PFSK-1 (cell line): ENCODE measurements around the gene TRIM16.

Source experiments
- FOXP2 ChIP-seq: optimal IDR thresholded peaks from 2 replicates; pipeline ENCODE3; 2011; ENCODE audit warnings: borderline replicate concordance, control low read depth, inconsistent platforms; ENCODE audit not compliant: insufficient read depth; ENCODE audit errors: extremely low read length, extremely low read depth
- POLR2AphosphoS5 ChIP-seq: IDR thresholded peaks from 2 replicates; pipeline ENCODE4 v1.6.1; 2012; ENCODE audit warnings: low read depth, mild to moderate bottlenecking, control low read depth, low read length, moderate library complexity
- SIN3A ChIP-seq: IDR thresholded peaks from 2 replicates; pipeline ENCODE4 v1.6.1; 2012; ENCODE audit warnings: mild to moderate bottlenecking, low read length, moderate library complexity, borderline replicate concordance; ENCODE audit not compliant: insufficient read depth
- TAF1 ChIP-seq: IDR thresholded peaks from 2 replicates; pipeline ENCODE4 v1.6.1; 2012; ENCODE audit warnings: low read length, control low read depth, borderline replicate concordance; ENCODE audit not compliant: insufficient read depth
- TF ChIP-seq, protein P1 (sequence below), 2 experiments: IDR thresholded peaks; 2 replicates each; pipeline versions ENCODE4 v1.6.1 to v1.8.0; 2011 to 2012; ENCODE audit warnings: low read depth in 2 of 2, low read length in 2 of 2, control low read depth in 1 of 2, inconsistent platforms in 1 of 2, mild to moderate bottlenecking in 1 of 2, moderate library complexity in 1 of 2; ENCODE audit not compliant: insufficient read depth in 1 of 2

TRIM16 gene

DNA sequence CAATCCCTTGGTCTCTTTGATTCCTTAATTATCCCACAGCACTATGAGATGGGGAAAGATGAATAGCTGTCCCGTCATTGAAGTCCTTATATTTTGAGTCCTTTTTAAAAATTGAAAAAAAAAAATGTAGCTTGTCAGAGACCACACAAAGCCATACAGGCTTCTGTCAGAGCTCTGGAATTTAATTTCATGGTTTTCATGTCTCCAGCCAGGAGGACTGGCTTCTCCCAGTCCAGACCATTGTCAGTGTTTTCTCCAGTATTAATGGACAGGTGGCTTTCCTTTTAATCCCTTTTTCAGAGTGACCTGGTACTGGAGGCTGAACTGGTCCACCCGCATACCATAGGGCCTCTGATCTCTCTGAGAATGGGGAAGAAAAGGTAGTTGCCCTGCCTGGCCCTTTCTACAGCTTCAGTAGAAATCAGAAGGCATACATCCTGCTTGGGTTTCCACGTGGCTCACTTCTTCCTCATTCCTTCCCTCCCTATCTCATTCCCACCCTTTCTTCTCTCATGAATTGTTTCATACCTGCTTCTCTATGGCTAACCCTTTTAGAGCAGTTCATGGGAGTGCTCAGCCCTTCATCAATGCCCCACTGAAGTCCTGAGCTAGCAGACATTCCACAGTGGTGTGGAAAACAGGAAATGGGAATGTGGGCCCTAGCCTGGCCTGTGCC, 29.1 kb downstream of the TRIM16 start:
- TF ChIP-seq TAF1 (no peak), POLR2AphosphoS5 (no peak), FOXP2 (no peak), SIN3A (no peak)
- TF ChIP-seq, protein P1, sequence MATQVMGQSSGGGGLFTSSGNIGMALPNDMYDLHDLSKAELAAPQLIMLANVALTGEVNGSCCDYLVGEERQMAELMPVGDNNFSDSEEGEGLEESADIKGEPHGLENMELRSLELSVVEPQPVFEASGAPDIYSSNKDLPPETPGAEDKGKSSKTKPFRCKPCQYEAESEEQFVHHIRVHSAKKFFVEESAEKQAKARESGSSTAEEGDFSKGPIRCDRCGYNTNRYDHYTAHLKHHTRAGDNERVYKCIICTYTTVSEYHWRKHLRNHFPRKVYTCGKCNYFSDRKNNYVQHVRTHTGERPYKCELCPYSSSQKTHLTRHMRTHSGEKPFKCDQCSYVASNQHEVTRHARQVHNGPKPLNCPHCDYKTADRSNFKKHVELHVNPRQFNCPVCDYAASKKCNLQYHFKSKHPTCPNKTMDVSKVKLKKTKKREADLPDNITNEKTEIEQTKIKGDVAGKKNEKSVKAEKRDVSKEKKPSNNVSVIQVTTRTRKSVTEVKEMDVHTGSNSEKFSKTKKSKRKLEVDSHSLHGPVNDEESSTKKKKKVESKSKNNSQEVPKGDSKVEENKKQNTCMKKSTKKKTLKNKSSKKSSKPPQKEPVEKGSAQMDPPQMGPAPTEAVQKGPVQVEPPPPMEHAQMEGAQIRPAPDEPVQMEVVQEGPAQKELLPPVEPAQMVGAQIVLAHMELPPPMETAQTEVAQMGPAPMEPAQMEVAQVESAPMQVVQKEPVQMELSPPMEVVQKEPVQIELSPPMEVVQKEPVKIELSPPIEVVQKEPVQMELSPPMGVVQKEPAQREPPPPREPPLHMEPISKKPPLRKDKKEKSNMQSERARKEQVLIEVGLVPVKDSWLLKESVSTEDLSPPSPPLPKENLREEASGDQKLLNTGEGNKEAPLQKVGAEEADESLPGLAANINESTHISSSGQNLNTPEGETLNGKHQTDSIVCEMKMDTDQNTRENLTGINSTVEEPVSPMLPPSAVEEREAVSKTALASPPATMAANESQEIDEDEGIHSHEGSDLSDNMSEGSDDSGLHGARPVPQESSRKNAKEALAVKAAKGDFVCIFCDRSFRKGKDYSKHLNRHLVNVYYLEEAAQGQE (IDR thresholded peaks at IDR 0.05; ENCODE audit: insufficient read depth in 1 of 2, low read depth in 2 of 2, low read length in 2 of 2), result no peak

DNA sequence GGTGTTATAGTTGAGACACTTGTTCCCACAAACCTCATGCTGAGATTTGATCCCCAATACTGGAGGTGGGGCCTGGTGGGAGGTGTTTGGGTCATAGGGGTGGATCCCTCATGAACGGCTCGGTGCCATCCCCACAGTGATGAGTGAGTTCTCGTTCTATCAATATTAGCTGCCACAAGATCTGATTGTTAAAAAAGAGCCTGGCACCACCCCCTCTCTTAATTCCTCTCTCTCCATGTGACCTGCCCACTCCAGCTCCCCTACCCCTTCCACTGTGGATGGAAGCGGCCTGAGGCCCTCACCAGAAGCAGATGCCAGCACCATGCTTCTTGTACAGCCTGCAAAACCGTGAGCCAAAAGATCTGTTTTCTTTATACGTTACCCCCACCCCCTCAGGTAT, 31.2 kb downstream of the TRIM16 start:
- TF ChIP-seq POLR2AphosphoS5 (no peak), TAF1 (no peak), SIN3A (no peak), FOXP2 (no peak)
- TF ChIP-seq, protein P1 (IDR thresholded peaks at IDR 0.05; ENCODE audit: insufficient read depth in 1 of 2, low read depth in 2 of 2, low read length in 2 of 2), result no peak

DNA sequence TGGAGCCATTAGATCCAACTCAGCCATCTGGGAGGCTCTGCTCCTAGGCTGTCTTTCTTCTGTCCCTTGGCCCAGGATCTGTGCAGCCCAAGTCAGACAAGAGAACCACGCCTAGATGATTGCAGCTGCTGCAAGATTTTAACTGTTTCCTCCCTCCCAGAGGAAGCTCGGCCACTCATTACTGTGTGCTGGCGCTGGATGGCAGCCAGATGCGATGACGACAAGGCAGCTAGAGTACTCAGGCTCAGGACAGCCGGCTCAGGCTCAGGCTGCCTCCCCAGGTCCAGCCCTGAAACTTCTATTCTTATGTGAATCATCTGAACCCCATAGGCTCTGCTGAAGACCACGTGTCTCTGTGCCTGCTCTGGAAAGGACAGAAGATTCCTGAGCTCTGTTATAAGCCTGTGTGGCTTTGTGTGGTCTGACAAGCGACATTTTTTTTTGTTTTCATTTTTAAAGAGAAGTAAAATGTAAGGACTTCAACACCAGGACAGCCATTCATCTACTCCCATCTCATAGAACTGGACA, 32.5 kb downstream of the TRIM16 start:
- TF ChIP-seq TAF1 (no peak), SIN3A (peak; percentile 92; the same call in 1 of the 2 replicates), FOXP2 (peak; percentile 51), POLR2AphosphoS5 (peak; percentile 79)
- TF ChIP-seq, protein P1 (IDR thresholded peaks at IDR 0.05; ENCODE audit: insufficient read depth in 1 of 2, low read depth in 2 of 2, low read length in 2 of 2), result 0 out of 4 replicates have a peak, but pooled peaks of 1 of the 2 experiments have one; percentile 62

DNA sequence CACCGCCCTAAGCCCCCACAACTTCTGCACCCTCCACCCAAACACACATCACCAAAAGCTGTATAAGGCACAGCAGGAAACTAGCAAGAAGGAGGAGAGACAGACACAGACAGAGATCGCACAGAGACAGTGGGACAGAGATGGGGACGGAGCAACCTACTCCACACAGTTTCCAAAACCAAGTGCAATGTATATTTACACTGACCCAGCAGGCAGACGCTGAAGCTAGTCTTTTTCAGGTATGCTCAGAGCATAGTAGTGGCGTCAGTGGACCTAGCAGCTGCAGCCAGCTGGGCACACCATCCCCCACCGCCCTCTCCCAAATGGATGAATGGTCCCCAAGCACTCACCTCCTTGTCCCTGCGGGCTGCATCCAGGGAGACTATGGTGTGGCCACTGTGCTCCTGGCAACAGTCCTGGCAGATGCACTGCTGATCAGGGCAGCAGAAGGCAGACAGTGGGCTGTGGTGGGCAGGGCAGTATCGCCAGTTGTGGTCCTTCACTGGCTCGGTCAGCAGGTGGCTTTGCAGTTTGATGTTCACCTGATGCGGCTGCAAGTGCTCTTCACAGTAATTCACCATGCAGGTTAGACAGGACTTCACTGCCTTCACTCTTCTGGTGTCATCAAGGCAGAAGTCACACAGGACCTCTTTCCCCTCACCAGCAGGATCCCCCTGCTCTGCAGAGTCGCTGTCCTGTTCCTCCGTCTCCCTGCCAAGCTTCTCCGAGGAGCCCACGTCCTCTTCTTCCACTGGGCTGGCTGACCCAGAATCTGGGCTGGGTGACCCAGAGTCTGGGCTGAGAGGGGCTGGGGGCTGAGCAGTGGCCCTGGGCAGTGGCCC, 33.1 kb downstream of the TRIM16 start:
- TF ChIP-seq POLR2AphosphoS5, result no peak
- no peak for TF ChIP-seq FOXP2
- no peak for TF ChIP-seq TAF1
- TF ChIP-seq, protein P1 (IDR thresholded peaks at IDR 0.05; ENCODE audit: insufficient read depth in 1 of 2, low read depth in 2 of 2, low read length in 2 of 2), result no peak
- no peak for TF ChIP-seq SIN3A
